H1 (cell line): ENCODE data around the gene TYW1B. TPM values are rescaled to one million over a fixed set of nuclear protein-coding genes. Genes with fewer than 3 reads are reported as not detected.
"Not testable (repeated sequence)": the region's sequence is repeated elsewhere in the genome, so short reads cannot be mapped to it uniquely, and the experiment has no call there.

Experiments used
- CTCF ChIA-PET: fragments of 300-600 bp; sonication (Branson Sonifier 250); formaldehyde crosslinking; loops from one replicate; lab custom pipeline; 2021; ENCODE audit not compliant: partially characterized antibody; lab: Charles Lee
- POLR2A ChIA-PET: fragments of 300-600 bp; sonication (Branson Sonifier 250); formaldehyde crosslinking; loops from one replicate; lab custom pipeline; 2021; ENCODE audit warnings: inconsistent platforms; ENCODE audit not compliant: partially characterized antibody; lab: Charles Lee
- DNase-seq, 2 experiments: peaks; one replicate each; pipeline versions ENCODE4 v3.0.0 to v3.0.0-alpha.2; 2010 to 2022; ENCODE audit warnings: low spot score in 2 of 2, low read depth in 1 of 2, mixed read lengths in 1 of 2
- FAIRE-seq: peaks from 2 replicates; lab custom pipeline; 2011; peaks lifted over from hg19 to GRCh38; lab: Jason Lieb, UNC
- H2AFZ ChIP-seq: 2 replicates; pipeline ENCODE4 v1.8.1; 2012; ENCODE audit warnings: low read length, inconsistent platforms
- H2AK5ac ChIP-seq: 2 replicates; pipeline ENCODE4 v1.6.1; 2013; ENCODE audit warnings: low read depth, low read length
- H2BK120ac ChIP-seq: replicated peaks from 2 replicates; pipeline ENCODE3; 2013; ENCODE audit warnings: low read depth, low read length, inconsistent platforms
- H2BK12ac ChIP-seq: 2 replicates; pipeline ENCODE4 v1.6.1; 2013; ENCODE audit warnings: low read depth, low read length
- H2BK15ac ChIP-seq: 2 replicates; pipeline ENCODE4 v1.6.1; 2013; ENCODE audit warnings: low read length
- H2BK20ac ChIP-seq: 2 replicates; pipeline ENCODE4 v1.6.1; 2013; ENCODE audit warnings: low read length
- H2BK5ac ChIP-seq: 2 replicates; pipeline ENCODE4 v1.6.1; 2013; ENCODE audit warnings: low read depth, low read length
- H3K14ac ChIP-seq: 2 replicates; pipeline ENCODE4 v1.6.1; 2013; ENCODE audit warnings: inconsistent platforms; ENCODE audit not compliant: insufficient read length
- H3K18ac ChIP-seq: 2 replicates; pipeline ENCODE4 v1.6.1; 2013; ENCODE audit warnings: low read length; ENCODE audit errors: extremely low read depth
- H3K23ac ChIP-seq: 2 replicates; pipeline ENCODE4 v1.6.1; 2013; ENCODE audit warnings: inconsistent platforms; ENCODE audit not compliant: insufficient read length
- H3K23me2 ChIP-seq: 2 replicates; pipeline ENCODE4 v1.6.1; 2013; ENCODE audit warnings: low read depth, low read length
- H3K27ac ChIP-seq: 2 replicates; pipeline ENCODE4 v1.6.1; 2011; ENCODE audit warnings: low read depth, low read length, inconsistent platforms
- H3K27me3 ChIP-seq, 4 experiments: replicated peaks in 1 of 4; 1 replicate in 1 of 4; 2 replicates in 3 of 4; pipeline versions ENCODE4 v1.6.1 to v1.8.1; 2011 to 2013; ENCODE audit warnings: low read length in 3 of 4, mild to moderate bottlenecking in 3 of 4, inconsistent platforms in 2 of 4, mixed read lengths in 2 of 4, moderate library complexity in 1 of 4; ENCODE audit not compliant: control insufficient read depth in 3 of 4, insufficient read depth in 3 of 4; ENCODE audit errors: extremely low read depth in 1 of 4
- H3K36me3 ChIP-seq, 4 experiments: 2 replicates each; pipeline versions ENCODE4 v1.6.1 to v1.8.1; 2011 to 2013; ENCODE audit warnings: mild to moderate bottlenecking in 4 of 4, low read length in 3 of 4, moderate library complexity in 2 of 4, control low read depth in 1 of 4, inconsistent platforms in 1 of 4; ENCODE audit not compliant: insufficient read depth in 4 of 4, control insufficient read depth in 2 of 4
- H3K4ac ChIP-seq: replicated peaks from 2 replicates; pipeline ENCODE3; 2013; ENCODE audit warnings: low read length, low read depth, mixed read lengths, inconsistent platforms; ENCODE audit not compliant: insufficient read length
- H3K4me1 ChIP-seq, 4 experiments: replicated peaks in 1 of 4; 1 replicate in 1 of 4; 2 replicates in 3 of 4; pipeline versions ENCODE4 v1.6.1 to v1.8.1; 2011 to 2013; ENCODE audit warnings: low read length in 3 of 4, inconsistent platforms in 2 of 4, mixed read lengths in 1 of 4; ENCODE audit not compliant: insufficient read depth in 4 of 4, control insufficient read depth in 3 of 4
- H3K4me2 ChIP-seq, 2 experiments: 2 replicates each; pipeline versions ENCODE4 v1.6.1 to v1.8.1; 2011 to 2013; ENCODE audit warnings: low read depth in 2 of 2, low read length in 2 of 2, control low read depth in 1 of 2, inconsistent platforms in 1 of 2, mild to moderate bottlenecking in 1 of 2; ENCODE audit not compliant: insufficient read depth in 1 of 2
- H3K4me3 ChIP-seq, 4 experiments: fragments of 200-600, 300-600 bp in 1 of 4; sonication (generic), shearing (Covaris generic), sonication (Bioruptor Twin) in 1 of 4; 2 replicates each; pipeline versions ENCODE4 v1.5.1 to v1.8.1; 2011 to 2016; ENCODE audit warnings: low read length in 4 of 4, low read depth in 3 of 4, control low read depth in 2 of 4, inconsistent platforms in 2 of 4, mild to moderate bottlenecking in 2 of 4, mixed read lengths in 1 of 4, moderate library complexity in 1 of 4; ENCODE audit not compliant: insufficient read depth in 2 of 4; ENCODE audit errors: extremely low read depth in 1 of 4
- H3K56ac ChIP-seq: replicated peaks from 2 replicates; pipeline ENCODE3; 2013; ENCODE audit warnings: low read depth, mild to moderate bottlenecking, mixed read lengths, low read length, inconsistent platforms; ENCODE audit not compliant: insufficient read length
- H3K79me1 ChIP-seq: 2 replicates; pipeline ENCODE4 v1.6.1; 2013; ENCODE audit warnings: low read depth, low read length, control low read depth
- H3K79me2 ChIP-seq, 2 experiments: 2 replicates each; pipeline versions ENCODE4 v1.6.1 to v1.8.1; 2012 to 2013; ENCODE audit warnings: low read length in 2 of 2, mild to moderate bottlenecking in 2 of 2, inconsistent platforms in 1 of 2; ENCODE audit not compliant: insufficient read depth in 2 of 2, control insufficient read depth in 1 of 2
- H3K9ac ChIP-seq, 4 experiments: replicated peaks in 1 of 4; 1 replicate in 1 of 4; 2 replicates in 3 of 4; pipeline versions ENCODE4 v1.6.1 to v1.8.1; 2011 to 2013; ENCODE audit warnings: low read depth in 3 of 4, low read length in 3 of 4, control low read depth in 2 of 4, mild to moderate bottlenecking in 2 of 4, moderate library complexity in 2 of 4, inconsistent platforms in 1 of 4; ENCODE audit errors: extremely low read depth in 1 of 4
- H3K9me3 ChIP-seq, 2 experiments: 2 replicates each; pipeline versions ENCODE4 v1.6.1 to v1.8.1; 2012 to 2013; ENCODE audit warnings: mild to moderate bottlenecking in 2 of 2, moderate library complexity in 2 of 2, control low read depth in 1 of 2, inconsistent platforms in 1 of 2, low read depth in 1 of 2, low read length in 1 of 2, mixed read lengths in 1 of 2; ENCODE audit not compliant: insufficient read depth in 2 of 2
- H4K20me1 ChIP-seq, 2 experiments: replicated peaks in 1 of 2; 2 replicates each; pipeline versions ENCODE3 to v1.8.1; 2011 to 2013; ENCODE audit warnings: inconsistent platforms in 2 of 2, low read length in 2 of 2, mild to moderate bottlenecking in 1 of 2; ENCODE audit not compliant: insufficient read depth in 2 of 2, control insufficient read depth in 1 of 2
- H4K5ac ChIP-seq: 2 replicates; pipeline ENCODE4 v1.6.1; 2013; ENCODE audit warnings: low read length, low read depth, mixed read lengths, inconsistent platforms; ENCODE audit not compliant: insufficient read length
- H4K8ac ChIP-seq: 2 replicates; pipeline ENCODE4 v1.8.0; 2013; ENCODE audit warnings: mild to moderate bottlenecking, moderate library complexity, low read length, inconsistent platforms; ENCODE audit not compliant: insufficient read depth; ENCODE audit errors: extremely low read depth
- H4K91ac ChIP-seq: replicated peaks from 2 replicates; pipeline ENCODE3; 2013; ENCODE audit warnings: low read length, mixed read lengths, inconsistent platforms; ENCODE audit not compliant: insufficient read length
- USF2 ChIP-seq: IDR thresholded peaks from 2 replicates; pipeline ENCODE4 v1.6.1; 2011; ENCODE audit warnings: low read length, improper control_type of control experiment
- WGBS, 2 experiments: shearing (Covaris generic) in 1 of 2; methylation state at CpG; one replicate each; pipeline versions ENCODE4 v1.1.6 to v1.1.7; 2013 to 2015; ENCODE audit warnings: low lambda C conversion rate in 2 of 2, mixed read lengths in 2 of 2, inconsistent platforms in 1 of 2, low coverage in 1 of 2, missing lambda C conversion rate in 1 of 2; ENCODE audit not compliant: insufficient replicate concordance in 2 of 2, insufficient coverage in 1 of 2, insufficient read length in 1 of 2; ENCODE audit errors: extremely low coverage in 1 of 2, missing lambda C conversion rate in 1 of 2; 5-methylcytosine and 5-hydroxymethylcytosine counted together
- polyA plus RNA-seq, 7 experiments: library from polyadenylated mRNA; depleted of rRNA in 3 of 7; stranded (reverse) in 5 of 7; unstranded in 2 of 7; fragments of >200 nt in 5 of 7; fragments of 200-250 nt in 2 of 7; gene quantifications; 1 replicate in 5 of 7; 2 replicates in 1 of 7; 4 replicates in 1 of 7; pipeline versions ENCODE4 v1.2.1 to v1.2.3, GENCODE V29; 2011 to 2013; ENCODE audit warnings: missing spikeins in 2 of 7, mixed read lengths in 2 of 7
- total RNA-seq: library from RNA; stranded (reverse); fragmentation: NEBNext Ultra II Directional; extraction: Animal tissue kit (Norgen Biotek cat#: 25700); gene quantifications from 2 replicates; pipeline ENCODE4 v1.2.1, GENCODE V29; 2021

Gene TYW1B
- total and polyA plus RNA-seq, 2 of the 8 experiments (the other 6 are each of a cell fraction or from before 2014, with no cell fraction given) = 6.8 to 12.6 TPM

- no peak for TF ChIP-seq USF2
These were observed 121.5 kb downstream of the TYW1B start (continued) for GRCh38 chr7:72706521-72706920.

- 95% methylated on average over 4 of the region's 4 CpGs; no CpG with 5 or more reads in 1 of the 2 experiments for WGBS, 2 experiments
- H2BK5ac ChIP-seq, H2AK5ac ChIP-seq, CTCF ChIA-PET, H4K8ac ChIP-seq, H4K20me1 ChIP-seq, H3K9ac ChIP-seq, H3K18ac ChIP-seq, H2BK15ac ChIP-seq, H2BK20ac ChIP-seq, H3K4me3 ChIP-seq, H4K91ac ChIP-seq, H4K5ac ChIP-seq, DNase-seq, POLR2A ChIA-PET, H3K23ac ChIP-seq, H2AFZ ChIP-seq, H2BK12ac ChIP-seq, H3K36me3 ChIP-seq, H2BK120ac ChIP-seq, H3K14ac ChIP-seq, H3K79me2 ChIP-seq, H3K27ac ChIP-seq, H3K27me3 ChIP-seq, H3K9me3 ChIP-seq, FAIRE-seq, H3K4ac ChIP-seq, H3K4me1 ChIP-seq, H3K23me2 ChIP-seq, H3K4me2 ChIP-seq, H3K56ac ChIP-seq, H3K79me1 ChIP-seq: not testable (repeated sequence)
These were observed 122.3 kb downstream of the TYW1B start for GRCh38 chr7:72705693-72706092.
